GM06990 (cell line): ENCODE results near the gene RPL18A.

Source experiments
- DNase-seq: peaks from one replicate; pipeline ENCODE4 v3.0.0-alpha.2; 2011; ENCODE audit not compliant: insufficient read length; ENCODE audit errors: extremely low read depth
- H3K27me3 ChIP-seq: replicated peaks from 2 replicates; pipeline ENCODE4 v1.6.0; 2011; ENCODE audit warnings: low read length; ENCODE audit not compliant: control insufficient read depth, insufficient read depth
- H3K36me3 ChIP-seq: 2 replicates; pipeline ENCODE4 v1.5.1; 2011; ENCODE audit warnings: low read length; ENCODE audit not compliant: control insufficient read depth, insufficient read depth
- H3K4me3 ChIP-seq: replicated peaks from 2 replicates; pipeline ENCODE4 v1.5.1; 2011; ENCODE audit warnings: low read depth, mild to moderate bottlenecking, control low read depth, low read length
- TF ChIP-seq, protein P1 (sequence below): IDR thresholded peaks from 2 replicates; pipeline ENCODE4 v1.5.1; 2011; ENCODE audit warnings: low read length, control low read depth, mild to moderate bottlenecking, inconsistent platforms; ENCODE audit not compliant: insufficient read depth, poor library complexity, severe bottlenecking

Gene RPL18A

DNA sequence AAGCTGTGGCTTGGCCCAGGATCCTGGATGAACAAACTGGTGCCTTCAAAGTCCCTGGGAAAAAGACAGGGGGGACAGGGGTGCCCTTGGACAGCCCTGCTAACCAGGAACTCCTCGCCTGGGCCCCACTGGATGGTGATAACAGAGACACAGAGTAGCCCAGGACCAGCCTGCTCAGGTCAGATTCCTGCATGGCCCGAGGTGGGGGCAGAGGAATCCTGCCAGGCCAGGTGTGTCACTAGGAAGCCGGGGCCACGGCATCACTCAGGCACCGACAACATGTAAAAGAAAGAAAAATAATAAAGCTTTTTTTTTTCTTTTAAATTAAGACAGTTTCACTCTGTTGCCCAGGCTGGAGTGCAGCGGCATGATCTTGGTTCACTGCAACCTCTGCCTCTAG, 5.6 kb upstream of the RPL18A start:
- no peak for DNase-seq
- no peak overlapping the region for H3K4me3 ChIP-seq
- H3K36me3 ChIP-seq = no peaks in the 10 kb centered on the region
- TF ChIP-seq, protein P1, sequence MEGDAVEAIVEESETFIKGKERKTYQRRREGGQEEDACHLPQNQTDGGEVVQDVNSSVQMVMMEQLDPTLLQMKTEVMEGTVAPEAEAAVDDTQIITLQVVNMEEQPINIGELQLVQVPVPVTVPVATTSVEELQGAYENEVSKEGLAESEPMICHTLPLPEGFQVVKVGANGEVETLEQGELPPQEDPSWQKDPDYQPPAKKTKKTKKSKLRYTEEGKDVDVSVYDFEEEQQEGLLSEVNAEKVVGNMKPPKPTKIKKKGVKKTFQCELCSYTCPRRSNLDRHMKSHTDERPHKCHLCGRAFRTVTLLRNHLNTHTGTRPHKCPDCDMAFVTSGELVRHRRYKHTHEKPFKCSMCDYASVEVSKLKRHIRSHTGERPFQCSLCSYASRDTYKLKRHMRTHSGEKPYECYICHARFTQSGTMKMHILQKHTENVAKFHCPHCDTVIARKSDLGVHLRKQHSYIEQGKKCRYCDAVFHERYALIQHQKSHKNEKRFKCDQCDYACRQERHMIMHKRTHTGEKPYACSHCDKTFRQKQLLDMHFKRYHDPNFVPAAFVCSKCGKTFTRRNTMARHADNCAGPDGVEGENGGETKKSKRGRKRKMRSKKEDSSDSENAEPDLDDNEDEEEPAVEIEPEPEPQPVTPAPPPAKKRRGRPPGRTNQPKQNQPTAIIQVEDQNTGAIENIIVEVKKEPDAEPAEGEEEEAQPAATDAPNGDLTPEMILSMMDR = no peak
- no peaks in the 10 kb centered on the region for H3K27me3 ChIP-seq

DNA sequence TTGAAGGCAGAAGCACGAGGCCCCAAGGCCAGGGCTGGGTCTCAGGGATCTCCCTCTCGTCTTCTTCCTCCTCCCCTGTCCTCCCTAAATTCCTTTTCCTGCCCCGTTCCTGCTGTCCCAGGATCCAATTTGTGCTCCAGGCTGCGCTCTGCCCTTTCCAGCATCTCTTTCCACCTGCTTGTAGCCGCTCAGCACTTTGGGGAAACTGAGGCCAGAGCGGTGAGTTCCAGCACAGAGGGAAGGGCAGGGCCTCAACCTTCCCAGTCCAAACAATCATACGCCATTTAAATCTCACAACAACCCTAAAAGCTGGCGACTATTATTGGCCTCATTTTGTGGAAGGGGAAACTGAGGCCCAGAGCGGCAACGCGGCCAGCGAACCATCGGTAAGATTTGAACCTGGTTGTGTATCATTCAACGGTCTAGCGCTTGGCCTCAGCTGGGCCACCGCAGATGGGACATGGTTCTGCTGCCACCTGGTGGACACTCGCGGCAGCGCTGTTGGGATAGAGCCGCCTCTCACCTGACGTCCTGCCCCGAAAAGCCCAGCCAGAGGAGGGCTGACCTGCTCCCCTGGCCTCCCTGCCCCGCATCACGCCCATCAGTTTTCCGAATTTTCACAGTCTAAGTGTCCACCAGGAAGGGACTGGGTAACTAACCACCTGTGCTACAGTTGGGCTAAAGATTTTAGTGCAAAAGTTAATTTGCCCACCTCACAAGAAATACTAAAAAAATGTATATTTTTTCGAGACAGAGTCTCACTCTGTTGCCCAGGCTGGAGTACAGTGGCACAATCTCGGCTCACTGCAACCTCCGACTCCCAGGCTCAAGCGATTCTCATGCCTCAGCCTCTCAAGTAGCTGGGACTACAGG, 4.2 kb upstream of the RPL18A start:
- H3K27me3 ChIP-seq = no peaks in the 10 kb centered on the region
- peak; percentile 81 for DNase-seq
- H3K36me3 ChIP-seq = no peaks in the 10 kb centered on the region
- TF ChIP-seq, protein P1 = peak; percentile 96
- no peak overlapping the region for H3K4me3 ChIP-seq

DNA sequence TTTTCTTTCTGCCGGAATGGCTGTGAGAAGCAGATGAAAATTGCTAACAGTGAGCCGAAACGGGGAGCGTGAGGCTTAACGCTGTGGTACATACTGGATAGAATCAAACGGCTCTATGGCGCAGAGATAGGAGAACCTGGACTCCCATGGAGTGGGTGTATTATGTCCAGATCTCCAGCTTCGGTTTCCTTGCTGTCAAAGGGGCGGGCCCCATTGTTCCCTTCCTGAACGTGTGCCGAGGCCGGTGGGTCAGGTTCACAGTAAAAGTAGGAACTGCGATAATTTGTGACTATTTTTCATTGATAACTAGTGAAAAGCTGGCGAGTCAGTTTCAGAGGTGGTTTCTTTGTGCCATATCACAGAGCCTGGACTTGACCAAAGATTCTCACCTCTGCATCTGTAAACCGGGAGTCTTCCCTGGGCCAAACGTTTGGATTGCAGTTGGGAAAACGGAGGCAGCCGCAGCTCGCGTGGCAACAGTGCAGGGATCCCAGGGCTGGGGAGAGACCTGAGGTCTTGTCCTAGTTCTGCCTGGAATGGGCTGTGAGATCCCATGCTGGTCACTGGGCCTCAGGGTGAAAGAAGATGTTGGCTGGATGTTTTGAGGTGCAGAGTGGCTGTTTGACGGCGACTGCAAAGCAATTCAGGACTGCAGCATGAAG, 752 bp downstream of the RPL18A start:
- DNase-seq = no peak
- Histone ChIP-seq H3K4me3 (peak overlapping the region; percentile 98), H3K27me3 (no peaks in the 10 kb centered on the region), H3K36me3 (peaks cover 36% of the 10 kb centered on the region)
- TF ChIP-seq, protein P1 = no peak

DNA sequence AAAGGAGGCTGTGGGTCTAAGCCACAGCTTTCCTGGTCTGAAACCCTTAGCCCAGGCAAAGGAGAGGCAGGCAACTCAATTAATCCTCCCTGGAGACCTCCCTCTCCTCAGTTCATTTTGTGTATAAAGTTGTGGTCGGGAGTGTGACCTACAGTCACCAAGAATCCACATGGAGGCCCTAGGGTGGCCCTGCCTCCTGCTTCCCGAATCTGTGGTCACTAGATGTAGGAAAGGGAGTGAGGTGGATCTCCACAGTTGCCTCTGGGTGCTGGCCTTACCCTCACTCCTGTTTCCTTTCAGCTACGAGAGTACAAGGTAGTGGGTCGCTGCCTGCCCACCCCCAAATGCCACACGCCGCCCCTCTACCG, 1.3 kb downstream of the RPL18A start:
- TF ChIP-seq, protein P1 = no peak
- H3K36me3 ChIP-seq = peaks cover 36% of the 10 kb centered on the region
- DNase-seq = no peak
- peak overlapping the region; percentile 98 for H3K4me3 ChIP-seq
- no peaks in the 10 kb centered on the region for H3K27me3 ChIP-seq

DNA sequence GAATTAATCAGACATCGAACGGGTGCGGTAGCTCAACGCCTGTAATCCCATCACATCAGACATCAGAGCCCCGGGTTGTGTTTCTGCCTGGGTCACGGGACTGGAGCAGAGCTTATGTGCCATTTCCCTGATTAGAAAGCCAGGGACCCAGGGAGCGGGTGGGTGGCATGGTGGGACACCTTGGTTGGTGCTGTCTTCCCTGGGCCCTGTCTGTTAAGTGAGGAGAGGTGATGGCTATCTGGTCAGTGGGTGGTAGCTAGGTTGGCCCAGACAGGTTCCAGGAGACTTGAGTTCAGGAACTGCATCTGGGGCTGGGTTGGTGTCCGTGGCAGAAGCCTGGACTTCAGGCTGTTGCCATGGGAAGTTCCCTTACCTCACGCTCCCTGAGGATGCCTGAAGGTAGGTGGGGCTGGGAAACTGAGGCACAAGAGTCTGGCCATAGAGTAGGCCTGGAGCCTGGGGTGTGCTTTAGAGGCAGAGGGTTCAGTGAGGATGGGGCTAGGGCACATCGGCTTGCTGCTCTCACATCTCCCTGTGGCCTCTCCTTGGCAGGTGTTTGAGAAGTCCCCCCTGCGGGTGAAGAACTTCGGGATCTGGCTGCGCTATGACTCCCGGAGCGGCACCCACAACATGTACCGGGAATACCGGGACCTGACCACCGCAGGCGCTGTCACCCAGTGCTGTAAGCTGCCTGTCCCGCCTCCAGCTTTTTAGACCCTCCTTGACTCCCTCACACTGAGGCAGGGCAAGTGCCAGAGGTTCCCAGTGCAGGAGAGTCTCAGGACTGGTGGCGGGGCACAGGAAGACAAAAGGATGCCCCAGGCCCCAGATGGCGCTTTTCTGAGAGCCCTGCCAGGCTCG, 2.1 kb downstream of the RPL18A start:
- TF ChIP-seq, protein P1 = no peak
- H3K36me3 ChIP-seq = peaks cover 36% of the 10 kb centered on the region
- peak overlapping the region; percentile 98 for H3K4me3 ChIP-seq
- H3K27me3 ChIP-seq = no peaks in the 10 kb centered on the region
- no peak for DNase-seq
